Mononuclear cell (primary cell): ENCODE results near the gene IGF1R. TPM values are rescaled to one million over a fixed set of nuclear protein-coding genes. Genes with fewer than 3 reads are reported as not detected.

Experiments used
- H3K27me3 ChIP-seq: 2 replicates; pipeline ENCODE4 v1.6.0; 2011; ENCODE audit warnings: low read length, control low read depth; ENCODE audit not compliant: insufficient read depth
- H3K4me1 ChIP-seq: 2 replicates; pipeline ENCODE4 v1.5.1; 2011; ENCODE audit warnings: mild to moderate bottlenecking, low read length, control low read depth; ENCODE audit not compliant: insufficient read depth
- H3K4me3 ChIP-seq: 2 replicates; pipeline ENCODE4 v1.5.1; 2011; ENCODE audit warnings: mild to moderate bottlenecking, low read length, moderate library complexity
- H3K9me3 ChIP-seq: 2 replicates; pipeline ENCODE4 v1.5.1; 2011; ENCODE audit warnings: low read depth, mild to moderate bottlenecking, control low read depth, low read length
- total RNA-seq: library from RNA; depleted of rRNA; stranded (reverse); fragments of >200 nt; gene quantifications from one replicate; pipeline ENCODE4 v1.2.3, GENCODE V29; 2012

IGF1R gene
- total RNA-seq, 1 donor = 23.5 TPM

DNA sequence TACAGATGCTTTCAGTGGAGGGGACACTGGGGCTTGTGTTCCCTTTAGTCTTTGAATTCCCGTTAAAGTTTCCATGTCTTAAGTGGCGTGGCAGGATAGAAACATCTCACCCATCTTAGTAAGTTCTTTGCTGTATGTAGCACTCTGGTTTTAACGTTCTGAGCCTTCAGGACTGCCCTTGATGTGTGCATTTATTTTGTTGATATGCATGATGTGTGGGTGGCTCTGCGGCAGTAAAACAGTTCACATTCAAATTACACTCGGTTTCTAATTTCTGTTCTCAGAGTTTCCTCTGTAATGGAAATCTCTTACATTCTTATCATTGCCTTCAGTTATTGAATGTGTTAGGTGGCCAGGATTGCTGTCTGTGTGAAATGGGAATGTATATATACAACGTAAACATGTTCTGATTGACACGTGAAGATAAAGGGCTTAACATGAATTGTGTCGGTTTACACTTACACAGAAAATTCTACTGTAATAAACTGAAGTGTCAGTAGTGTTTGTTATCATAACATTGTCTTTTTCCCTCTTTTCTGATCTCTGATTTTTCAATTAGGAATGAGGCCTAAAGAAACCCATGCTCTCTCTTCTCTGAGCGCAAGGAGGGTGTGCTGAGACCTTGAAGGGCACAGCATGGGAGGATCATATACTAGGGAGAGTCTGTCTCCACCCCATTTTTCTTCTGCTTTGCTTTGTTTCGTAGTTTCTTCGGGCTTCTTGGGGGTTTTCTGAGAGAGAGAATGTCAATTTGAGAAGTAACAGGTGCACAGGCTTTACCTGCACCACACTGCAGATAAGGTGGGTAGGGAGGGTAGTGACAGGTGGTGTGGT, 51.5 kb downstream of the IGF1R start:
- no peaks in the 10 kb centered on the region for H3K27me3 ChIP-seq
- peaks cover 19% of the 10 kb centered on the region for H3K4me1 ChIP-seq

DNA sequence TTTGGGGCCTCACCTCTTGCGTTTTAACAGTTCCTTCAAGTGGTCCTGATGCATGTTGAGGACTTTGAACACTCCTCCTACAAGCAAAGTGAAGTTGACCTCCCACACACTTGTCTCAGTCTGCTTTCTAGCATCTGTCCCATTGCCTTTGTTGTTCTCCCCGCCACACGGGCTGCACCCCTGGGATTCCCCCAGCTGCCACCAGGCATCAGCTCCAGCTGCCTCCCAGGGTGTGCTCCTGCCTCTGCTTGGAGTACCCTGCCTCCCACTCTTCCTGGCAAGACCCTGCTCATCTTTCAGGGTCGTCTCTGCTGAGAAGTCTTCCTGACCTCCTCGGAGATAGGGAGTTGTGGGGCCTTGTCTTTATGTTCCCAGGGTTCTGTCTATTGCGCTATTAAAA, 52.2 kb downstream of the IGF1R start:
- no peaks in the 10 kb centered on the region for H3K9me3 ChIP-seq
- H3K4me3 ChIP-seq = no peak overlapping the region
- peaks cover 18% of the 10 kb centered on the region for H3K4me1 ChIP-seq
- H3K27me3 ChIP-seq = no peaks in the 10 kb centered on the region

More for the DNA sequence above, 51.5 kb downstream of the IGF1R start:
- Histone ChIP-seq H3K9me3 (no peaks in the 10 kb centered on the region), H3K4me3 (no peak overlapping the region)

DNA sequence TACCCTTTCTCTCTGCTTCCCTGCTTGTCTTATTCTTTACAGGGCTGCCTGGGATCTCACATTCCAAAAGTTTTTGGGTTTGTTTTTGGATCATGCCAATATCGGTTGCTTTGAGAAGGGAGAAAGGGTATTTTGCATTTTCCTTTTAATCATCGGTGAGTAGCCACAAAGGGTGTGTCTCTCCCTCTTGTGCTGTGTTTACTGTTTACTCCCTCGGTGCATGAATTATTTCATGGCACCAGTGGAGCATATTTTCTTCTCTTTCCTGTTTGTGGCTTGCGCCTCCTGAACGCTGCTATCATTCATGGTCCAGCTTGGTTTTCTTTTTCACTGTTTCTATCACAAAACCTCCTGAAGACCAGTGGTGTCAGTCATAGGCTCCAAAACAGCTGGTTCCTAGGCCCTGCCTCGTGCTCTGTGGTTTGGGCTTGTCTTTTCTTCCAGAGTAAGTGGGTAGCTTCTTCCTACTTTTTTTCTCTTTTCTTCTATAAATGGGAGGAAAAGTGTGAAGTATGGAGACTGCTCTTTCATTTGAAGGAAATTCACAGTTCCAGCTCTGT, 54.9 kb downstream of the IGF1R start:
- Histone ChIP-seq H3K4me3 (no peak overlapping the region), H3K27me3 (no peaks in the 10 kb centered on the region), H3K4me1 (peaks cover 15% of the 10 kb centered on the region), H3K9me3 (no peaks in the 10 kb centered on the region)

DNA sequence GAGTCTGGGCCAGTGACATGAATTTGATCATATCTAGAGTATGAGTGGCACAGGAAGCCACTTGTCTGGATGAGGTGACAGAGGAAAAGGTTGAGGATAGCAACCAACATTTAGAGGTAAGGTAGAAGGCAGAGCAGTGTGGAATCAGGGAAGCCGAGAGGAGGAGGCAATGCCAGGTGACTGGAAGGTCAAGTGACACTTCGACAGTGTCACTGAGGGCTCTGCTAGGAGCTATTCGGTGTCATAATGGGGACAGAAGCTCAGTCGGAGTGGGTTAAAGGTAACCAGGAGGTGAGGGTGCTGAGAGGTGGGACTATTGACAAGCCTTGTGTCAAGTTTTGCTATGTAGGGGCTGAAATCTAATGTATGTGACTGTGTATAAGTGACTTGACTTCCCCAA, 56.7 kb downstream of the IGF1R start:
- Histone ChIP-seq H3K4me3 (no peak overlapping the region), H3K4me1 (peaks cover 11% of the 10 kb centered on the region), H3K9me3 (no peaks in the 10 kb centered on the region), H3K27me3 (no peaks in the 10 kb centered on the region)

DNA sequence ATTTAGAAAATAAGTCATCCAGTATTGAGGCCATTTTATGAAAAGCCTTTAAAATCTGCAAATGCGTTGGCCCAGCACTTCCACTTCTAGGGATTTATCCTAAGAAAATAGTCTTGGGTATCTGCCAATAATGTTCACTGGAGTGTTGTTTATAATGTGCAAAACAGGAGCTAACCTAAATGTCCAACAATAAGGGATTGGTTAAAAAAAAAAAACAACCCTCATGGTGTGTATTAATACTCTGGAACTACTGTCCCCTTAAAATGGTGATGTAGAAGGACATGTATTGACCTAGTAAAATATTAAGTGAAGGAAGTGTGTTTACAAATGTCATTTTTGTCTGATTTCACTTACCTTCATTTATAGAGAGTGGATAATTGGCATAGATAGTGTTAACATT, 58.0 kb downstream of the IGF1R start:
- H3K4me3 ChIP-seq = no peak overlapping the region
- H3K9me3 ChIP-seq = no peaks in the 10 kb centered on the region
- H3K27me3 ChIP-seq = no peaks in the 10 kb centered on the region
- peaks cover 11% of the 10 kb centered on the region for H3K4me1 ChIP-seq

DNA sequence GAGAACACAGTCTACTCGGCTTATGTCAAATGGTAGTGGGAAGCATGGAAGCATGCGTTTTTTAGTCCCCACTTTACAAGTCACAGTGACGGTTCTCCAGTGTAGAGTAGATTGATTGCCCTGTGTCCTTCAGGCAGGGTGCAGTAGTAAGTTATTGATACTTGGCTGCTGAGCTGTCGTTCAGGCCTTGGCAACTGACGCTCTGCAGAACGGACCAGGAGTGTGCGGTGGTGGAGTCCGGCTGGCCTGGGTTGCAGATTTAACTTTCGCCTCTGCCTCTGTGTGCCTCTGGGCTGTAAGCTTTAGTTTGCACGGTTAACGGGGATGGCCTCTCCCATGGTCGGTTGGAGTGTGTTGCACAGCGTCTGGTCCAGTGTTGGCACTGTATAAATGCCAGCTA, 58.6 kb downstream of the IGF1R start:
- H3K4me1 ChIP-seq = peaks cover 11% of the 10 kb centered on the region

DNA sequence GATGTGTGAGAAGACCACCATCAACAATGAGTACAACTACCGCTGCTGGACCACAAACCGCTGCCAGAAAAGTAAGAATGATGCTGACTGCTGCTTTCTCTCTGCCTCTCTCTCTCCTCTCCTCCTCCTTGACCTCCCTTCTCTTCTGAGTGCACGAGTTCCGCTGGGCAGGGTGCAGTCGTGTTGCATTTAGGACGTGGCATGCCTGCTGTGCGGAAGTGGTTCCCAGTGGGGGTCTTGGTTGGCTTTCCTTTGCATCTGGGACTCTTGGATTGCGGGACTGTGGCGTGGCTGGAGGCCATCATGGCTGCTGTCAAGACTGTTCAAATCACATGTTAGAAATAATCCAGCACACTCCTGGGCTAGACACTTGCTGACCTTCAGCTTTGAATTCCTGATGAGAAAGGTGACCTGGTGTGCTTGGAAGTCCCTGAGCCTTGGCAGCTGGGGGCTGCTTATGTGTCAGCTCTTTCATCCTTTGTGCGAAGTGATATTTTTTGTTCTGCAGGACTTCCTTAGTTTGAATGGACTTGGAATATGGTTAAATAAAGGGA, 59.8 kb downstream of the IGF1R start:
- H3K9me3 ChIP-seq = no peaks in the 10 kb centered on the region
- peaks cover 7% of the 10 kb centered on the region for H3K4me1 ChIP-seq
- no peaks in the 10 kb centered on the region for H3K27me3 ChIP-seq
- H3K4me3 ChIP-seq = no peak overlapping the region

More for the DNA sequence above, 58.6 kb downstream of the IGF1R start:
- no peaks in the 10 kb centered on the region for H3K27me3 ChIP-seq
- H3K4me3 ChIP-seq = no peak overlapping the region
- H3K9me3 ChIP-seq = no peaks in the 10 kb centered on the region

DNA sequence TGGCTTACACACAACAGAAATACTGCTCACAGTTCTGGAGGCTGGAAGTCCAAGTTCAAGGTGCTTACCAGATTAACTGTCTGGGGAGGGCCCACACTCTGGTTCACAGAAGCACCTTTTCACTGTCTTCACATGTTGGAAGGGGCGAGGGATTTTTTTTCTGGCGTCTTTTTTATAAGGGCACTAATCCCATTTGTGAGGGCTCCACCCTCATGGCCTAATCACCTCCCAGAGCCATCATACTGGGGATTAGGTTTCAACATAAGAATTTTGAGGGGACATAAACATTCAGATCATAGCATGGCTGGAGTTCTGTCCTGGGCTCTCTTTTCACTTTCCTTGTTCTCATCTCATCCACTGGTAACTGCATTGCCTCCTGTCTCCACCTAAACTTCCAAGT, 63.5 kb downstream of the IGF1R start:
- Histone ChIP-seq H3K9me3 (no peaks in the 10 kb centered on the region), H3K4me3 (no peak overlapping the region), H3K4me1 (peaks cover 32% of the 10 kb centered on the region), H3K27me3 (no peaks in the 10 kb centered on the region)

DNA sequence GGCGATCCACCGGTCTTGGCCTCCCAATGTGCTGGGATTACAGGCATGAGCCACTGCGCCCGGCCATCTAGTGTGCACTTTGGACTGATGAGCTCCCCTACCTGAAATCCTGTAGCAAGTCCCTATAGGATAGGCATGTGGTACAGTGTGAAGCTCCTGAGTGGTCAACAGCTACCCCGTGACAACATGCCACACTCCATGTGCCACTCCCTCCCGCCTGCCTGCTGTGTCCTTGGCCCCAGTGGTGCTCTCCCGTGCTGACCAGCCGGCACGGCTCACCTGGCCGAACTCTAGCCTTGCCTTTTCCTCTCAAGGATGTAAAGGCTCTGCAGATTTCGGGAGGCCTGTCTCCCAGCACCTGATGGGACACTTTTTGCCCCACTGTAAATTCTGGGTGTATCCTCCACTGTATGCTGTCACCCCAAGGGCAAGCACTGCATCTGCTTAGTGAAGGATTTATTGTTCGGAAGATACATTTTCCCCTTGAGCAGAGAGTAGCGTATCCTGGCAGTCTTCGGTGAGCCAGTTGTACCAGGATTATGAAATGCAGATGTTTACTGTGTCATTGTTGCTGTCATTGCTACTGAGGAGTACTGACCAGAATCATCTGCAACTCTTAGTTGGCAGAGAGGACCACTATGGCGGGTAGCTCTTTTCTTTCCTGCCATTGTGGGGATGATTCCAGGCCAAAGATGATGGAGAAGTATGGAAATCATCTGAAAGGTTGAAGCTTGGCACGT, 64.7 kb downstream of the IGF1R start:
- H3K9me3 ChIP-seq = no peaks in the 10 kb centered on the region
- no peak overlapping the region for H3K4me3 ChIP-seq
- H3K27me3 ChIP-seq = no peaks in the 10 kb centered on the region
- H3K4me1 ChIP-seq = peaks cover 35% of the 10 kb centered on the region

DNA sequence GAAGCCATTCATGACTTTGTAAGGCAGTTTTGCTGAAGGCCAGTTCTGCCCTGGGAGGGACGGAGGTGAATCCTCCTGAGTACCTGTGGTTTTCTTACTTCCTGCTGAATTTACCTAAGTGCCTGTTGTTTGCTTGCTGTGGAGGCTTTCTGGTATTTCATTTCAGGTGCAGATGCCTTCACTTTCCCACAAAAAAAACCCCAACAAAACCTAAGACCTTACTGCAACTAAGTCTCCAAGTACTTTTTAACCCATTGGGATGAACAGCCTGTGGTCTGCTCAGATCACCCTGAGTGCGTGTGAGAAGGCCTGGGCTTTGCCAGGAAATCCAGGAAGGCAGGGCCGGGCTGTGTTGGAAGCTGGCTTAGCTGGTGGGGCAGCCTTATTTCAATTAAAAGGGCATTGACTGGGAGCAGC, 65.3 kb downstream of the IGF1R start:
- no peak overlapping the region for H3K4me3 ChIP-seq
- H3K27me3 ChIP-seq = no peaks in the 10 kb centered on the region
- no peaks in the 10 kb centered on the region for H3K9me3 ChIP-seq
- H3K4me1 ChIP-seq = peaks cover 41% of the 10 kb centered on the region

DNA sequence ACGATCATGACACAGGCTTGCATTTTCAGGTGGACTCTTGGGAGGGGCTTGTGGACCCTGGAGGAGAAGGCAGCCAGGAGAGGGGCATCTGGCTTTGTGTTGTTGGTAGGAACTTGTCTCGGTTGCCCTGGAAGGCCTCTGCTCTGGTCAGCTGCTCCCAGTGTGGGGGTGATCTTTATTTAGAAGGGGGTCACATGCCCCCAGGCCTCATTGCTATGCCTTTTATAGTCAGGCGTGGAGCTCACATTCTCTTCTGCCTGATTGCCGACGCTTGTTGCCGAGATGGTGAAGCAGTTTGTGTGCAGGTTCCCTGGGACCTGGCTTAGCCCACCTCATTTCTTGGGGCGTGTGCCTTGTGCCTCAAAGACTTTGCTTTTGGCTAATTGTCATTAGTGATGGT, 66.6 kb downstream of the IGF1R start:
- Histone ChIP-seq H3K9me3 (no peaks in the 10 kb centered on the region), H3K4me3 (no peak overlapping the region), H3K4me1 (peaks cover 45% of the 10 kb centered on the region), H3K27me3 (no peaks in the 10 kb centered on the region)

DNA sequence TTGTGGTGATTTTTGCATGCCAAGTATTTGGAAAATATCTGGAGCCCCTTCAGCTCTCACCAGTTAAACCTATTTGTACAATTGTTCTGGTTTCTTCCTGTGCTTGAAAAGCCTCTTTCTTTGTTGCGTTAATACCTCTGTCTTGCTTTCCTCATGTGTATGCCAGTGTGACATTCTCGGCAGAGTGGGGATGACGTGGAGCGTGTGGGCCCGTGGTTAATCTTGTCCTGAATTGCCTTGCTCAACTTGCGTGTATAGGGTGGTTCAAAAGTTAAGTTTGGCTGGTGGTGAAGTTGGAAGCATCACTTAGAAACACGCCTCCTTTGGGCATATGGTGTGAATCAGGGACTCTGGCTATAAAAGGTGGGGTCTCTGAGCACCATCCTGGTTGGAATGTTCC, 67.1 kb downstream of the IGF1R start:
- no peaks in the 10 kb centered on the region for H3K9me3 ChIP-seq
- H3K27me3 ChIP-seq = no peaks in the 10 kb centered on the region
- no peak overlapping the region for H3K4me3 ChIP-seq
- peaks cover 45% of the 10 kb centered on the region for H3K4me1 ChIP-seq

DNA sequence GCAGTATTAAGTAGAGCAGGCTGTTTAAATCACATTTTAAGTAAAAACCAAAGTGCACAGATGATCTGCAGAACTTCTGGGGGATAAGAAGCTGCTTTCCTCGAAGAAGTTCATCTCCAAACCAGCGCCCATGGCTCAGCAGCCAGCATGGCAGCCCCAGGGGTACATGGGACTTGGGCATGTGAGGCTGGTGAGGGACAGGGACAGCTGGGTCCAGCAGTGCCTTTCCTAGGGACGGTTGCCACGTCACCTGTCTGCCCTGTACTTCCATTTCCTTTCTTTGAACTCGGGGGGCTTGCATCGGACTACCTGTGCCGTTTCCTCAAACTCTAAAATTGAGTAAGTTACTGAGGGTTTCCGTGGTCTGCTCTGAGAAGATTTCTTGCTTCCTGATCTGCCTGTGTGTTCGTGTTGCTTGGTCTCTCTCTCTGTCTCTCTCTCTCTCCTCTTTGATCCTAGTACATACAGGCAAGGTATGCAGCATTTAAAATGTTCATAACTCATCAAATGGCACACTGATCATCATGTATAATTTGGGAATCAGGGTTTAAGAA, 67.6 kb downstream of the IGF1R start:
- Histone ChIP-seq H3K4me1 (peaks cover 45% of the 10 kb centered on the region), H3K9me3 (no peaks in the 10 kb centered on the region), H3K27me3 (no peaks in the 10 kb centered on the region), H3K4me3 (no peak overlapping the region)

DNA sequence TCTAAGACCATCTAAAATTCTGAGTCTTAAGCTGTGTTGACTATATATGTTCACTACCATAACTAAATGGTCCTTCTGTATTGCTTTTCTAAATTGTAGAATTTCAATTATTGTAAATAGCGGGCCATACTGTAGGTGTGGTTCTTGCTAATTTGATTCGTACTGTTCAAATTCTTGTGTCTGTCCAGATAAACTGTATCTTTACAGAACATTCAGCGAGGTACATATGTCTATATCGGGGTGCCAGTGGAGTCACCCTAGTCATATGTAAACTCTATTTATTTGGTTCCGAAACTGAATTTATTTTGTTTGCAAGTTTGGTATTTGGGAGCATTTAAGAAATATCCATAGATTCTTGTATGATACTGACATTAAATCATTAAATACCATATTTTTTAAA, 69.0 kb downstream of the IGF1R start:
- Histone ChIP-seq H3K27me3 (no peaks in the 10 kb centered on the region), H3K4me1 (peaks cover 45% of the 10 kb centered on the region), H3K4me3 (no peak overlapping the region), H3K9me3 (no peaks in the 10 kb centered on the region)

DNA sequence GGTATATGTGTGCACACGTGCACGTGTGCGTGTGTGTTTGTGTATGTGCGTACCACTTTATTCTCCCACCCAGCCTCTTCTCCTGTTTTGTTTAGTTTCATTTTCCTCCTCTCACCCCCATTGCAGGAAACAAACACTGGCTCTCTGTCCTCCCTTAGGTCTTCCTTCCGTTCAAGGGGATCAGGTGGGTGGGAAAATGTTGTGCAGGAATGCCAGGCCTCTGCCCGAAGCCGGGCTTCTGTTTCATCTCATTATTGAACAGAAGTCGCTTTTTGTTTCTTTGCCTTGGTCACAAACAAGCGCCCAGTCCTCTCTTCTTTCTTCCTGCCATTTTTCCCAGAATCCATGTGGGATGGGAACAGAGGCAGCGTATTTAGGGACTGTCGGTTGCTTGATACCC, 69.6 kb downstream of the IGF1R start:
- no peaks in the 10 kb centered on the region for H3K9me3 ChIP-seq
- H3K27me3 ChIP-seq = no peaks in the 10 kb centered on the region
- peaks cover 44% of the 10 kb centered on the region for H3K4me1 ChIP-seq
- H3K4me3 ChIP-seq = no peak overlapping the region
